Measurements from ENCODE around the gene IGFBP7. TPM values are rescaled to one million over a fixed set of nuclear protein-coding genes. Genes with fewer than 3 reads are reported as not detected.

The IGFBP7 gene
- total and polyA plus RNA-seq, 2 of the 8 experiments (the other 6 are each of a cell fraction or from before 2014, with no cell fraction given) = 0.17 to 0.48 TPM

- CTCF ChIA-PET (ENCODE audit: partially characterized antibody) = interaction anchor here (3.3 kb wide), 1 partner anchor 33 kb away, joined by 17 read pairs; no protein-coding TSS in a partner anchor
- no peaks in the 10 kb centered on the region for H3K36me3 ChIP-seq (ENCODE audit: control insufficient read depth in 2 of 4, insufficient read depth in 4 of 4, low read length in 3 of 4)
- POLR2A ChIA-PET (ENCODE audit: partially characterized antibody) = no interaction called here
- H3K9ac ChIP-seq (replicated peaks in 1 of 4; ENCODE audit: extremely low read depth in 1 of 4, low read depth in 3 of 4, low read length in 3 of 4) = no peak overlapping the region
- no peak overlapping the region for H3K56ac ChIP-seq (replicated peaks; ENCODE audit: insufficient read length, low read depth, low read length)
- H3K79me1 ChIP-seq (ENCODE audit: low read depth, low read length) = no peaks in the 10 kb centered on the region
- no peak overlapping the region for H2AK5ac ChIP-seq (ENCODE audit: low read depth, low read length)
- H3K4me2 ChIP-seq (ENCODE audit: insufficient read depth in 1 of 2, low read depth in 2 of 2, low read length in 2 of 2) = no peak overlapping the region
- TF ChIP-seq NRF1 (IDR thresholded peaks at IDR 0.05; ENCODE audit: low read depth, low read length) (no peak), RBBP5 (IDR thresholded peaks at IDR 0.05; ENCODE audit: borderline replicate concordance, low read depth, low read length) (no peak)
- no peak overlapping the region for H3K23ac ChIP-seq (ENCODE audit: insufficient read length)
- no peak overlapping the region for H3K27ac ChIP-seq (ENCODE audit: low read depth, low read length)
- no peak overlapping the region for H3K4me3 ChIP-seq (ENCODE audit: extremely low read depth in 1 of 4, insufficient read depth in 2 of 4, low read depth in 3 of 4, low read length in 4 of 4)
- no peak overlapping the region for H2BK120ac ChIP-seq (replicated peaks; ENCODE audit: low read depth, low read length)
- H2AFZ ChIP-seq (ENCODE audit: low read length) = no peak overlapping the region
- no peak overlapping the region for H3K4ac ChIP-seq (replicated peaks; ENCODE audit: insufficient read length, low read depth, low read length)
- H3K4me1 ChIP-seq (replicated peaks in 1 of 4; ENCODE audit: control insufficient read depth in 3 of 4, insufficient read depth in 4 of 4, low read length in 3 of 4) = no peaks in the 10 kb centered on the region
- no peaks in the 10 kb centered on the region for H3K27me3 ChIP-seq (replicated peaks in 1 of 4; ENCODE audit: control insufficient read depth in 3 of 4, extremely low read depth in 1 of 4, insufficient read depth in 3 of 4, low read length in 3 of 4)
- no peaks in the 10 kb centered on the region for H3K79me2 ChIP-seq (ENCODE audit: control insufficient read depth in 1 of 2, insufficient read depth in 2 of 2, low read length in 2 of 2)
- WGBS, 2 experiments (ENCODE audit: extremely low coverage in 1 of 2, insufficient coverage in 1 of 2, insufficient read length in 1 of 2, insufficient replicate concordance in 2 of 2, low coverage in 1 of 2, low lambda C conversion rate in 2 of 2, missing lambda C conversion rate in 1 of 2) = 76% methylated on average over 2 of the region's 2 CpGs; no CpG with 5 or more reads in 1 of the 2 experiments
- no peaks in the 10 kb centered on the region for H4K20me1 ChIP-seq (replicated peaks in 1 of 2; ENCODE audit: control insufficient read depth in 1 of 2, insufficient read depth in 2 of 2, low read length in 2 of 2)
- no peak overlapping the region for H4K5ac ChIP-seq (ENCODE audit: insufficient read length, low read depth, low read length)
- H2BK20ac ChIP-seq (ENCODE audit: low read length) = no peak overlapping the region
- no peak for DNase-seq (ENCODE audit: low read depth in 1 of 2, low spot score in 2 of 2)
- H2BK5ac ChIP-seq (ENCODE audit: low read depth, low read length) = no peak overlapping the region
- H2BK15ac ChIP-seq (ENCODE audit: low read length) = no peak overlapping the region
- H3K14ac ChIP-seq (ENCODE audit: insufficient read length) = no peak overlapping the region
- no peak overlapping the region for H4K8ac ChIP-seq (ENCODE audit: extremely low read depth, insufficient read depth, low read length)
- no peak overlapping the region for H4K91ac ChIP-seq (replicated peaks; ENCODE audit: insufficient read length, low read length)
- no peak overlapping the region for H3K18ac ChIP-seq (ENCODE audit: extremely low read depth, low read length)
- no peaks in the 10 kb centered on the region for H3K23me2 ChIP-seq (ENCODE audit: low read depth, low read length)
- FAIRE-seq = no peak
- H2BK12ac ChIP-seq (ENCODE audit: low read depth, low read length) = no peak overlapping the region
- H3K9me3 ChIP-seq (ENCODE audit: insufficient read depth in 2 of 2, low read depth in 1 of 2, low read length in 1 of 2) = no peaks in the 10 kb centered on the region
Observed at GRCh38 chr4:57071326-57071725, 38.9 kb downstream of the IGFBP7 start.
